Stimulated activated CD8-positive, alpha-beta memory T cell treated with anti-CD3 and anti-CD28 coated beads, Interleukin-15, amount 100 ng/mL, for 24 hours (primary cell): ENCODE data around the gene OTOA.
A peak's percentile ranks its signal among the peaks of the same experiment; 100 is the strongest.
"Not testable (repeated sequence)": the region's sequence is repeated elsewhere in the genome, so short reads cannot be mapped to it uniquely, and the experiment has no call there.

Source experiments
- DNase-seq: peaks from one replicate; pipeline ENCODE4 v3.0.0-alpha.2; 2020; ENCODE audit warnings: low read depth

OTOA gene

DNA sequence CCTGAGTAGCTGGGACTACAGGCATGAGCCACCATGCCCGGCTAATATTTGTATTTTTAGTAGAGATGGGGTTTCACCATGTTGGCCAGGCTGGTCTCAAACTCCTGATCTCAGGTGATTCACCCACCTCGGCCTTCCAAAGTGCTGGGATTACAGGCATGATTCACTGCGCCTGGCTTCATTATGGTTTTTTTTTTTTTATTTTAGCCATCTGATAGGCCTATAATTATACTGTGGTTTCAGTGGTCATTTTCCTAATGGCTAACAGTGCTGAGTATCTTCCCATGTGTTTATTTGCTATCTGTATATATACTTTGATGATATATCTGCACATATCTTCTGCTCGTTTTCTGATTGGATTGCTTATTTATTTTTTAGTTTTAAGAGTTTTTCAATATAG is 10.7 kb downstream of the OTOA start:
- DNase-seq = not testable (repeated sequence)

GRCh38 chr16:21680714-21681113 is 16.9 kb downstream of the OTOA start:
- not testable (repeated sequence) for DNase-seq

DNA sequence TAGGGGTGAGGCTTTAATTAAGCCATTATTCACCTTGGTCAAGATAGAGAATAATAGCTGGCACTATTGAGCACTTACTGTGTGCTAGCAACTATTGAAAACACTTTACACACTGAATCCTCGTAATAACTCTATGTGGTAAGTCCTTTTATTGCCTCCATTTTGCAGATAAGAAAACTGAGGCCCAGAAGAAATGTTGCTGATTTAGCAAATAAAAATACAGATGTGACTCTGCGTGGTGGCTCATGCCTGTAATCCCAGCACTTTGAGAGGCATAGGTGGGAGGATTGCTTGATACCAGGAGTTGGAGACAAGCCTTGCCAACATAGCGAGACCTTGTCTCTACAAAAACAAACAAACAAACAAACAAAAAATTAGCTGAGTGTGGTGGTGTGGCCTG is 19.4 kb downstream of the OTOA start:
- no peak for DNase-seq

DNA sequence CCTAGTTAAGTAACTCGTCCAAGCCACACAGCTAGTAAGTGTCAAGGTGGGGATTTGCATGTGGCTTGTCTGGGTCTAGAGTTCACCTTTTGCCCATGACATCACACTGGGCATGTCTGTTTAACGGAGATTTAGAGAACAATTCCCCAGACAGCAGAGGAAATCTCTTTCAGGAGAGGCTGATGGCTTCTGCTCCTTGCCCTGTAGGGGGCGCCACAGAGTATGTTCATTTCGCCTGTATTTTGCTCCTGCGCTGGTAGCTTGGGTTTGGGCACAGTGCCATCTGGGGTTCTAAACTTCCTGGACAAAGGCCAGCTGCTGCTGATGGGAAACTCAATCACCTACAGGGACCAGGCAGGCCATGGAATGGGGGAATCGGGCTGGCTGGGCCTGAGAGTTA is 20.4 kb downstream of the OTOA start:
- DNase-seq = peak; percentile 16

- DNase-seq = no peak
Measured at GRCh38 chr16:21685034-21685455, 21.3 kb downstream of the OTOA start.

- DNase-seq = no peak
Measured at GRCh38 chr16:21689107-21689506, 25.3 kb downstream of the OTOA start.

DNA sequence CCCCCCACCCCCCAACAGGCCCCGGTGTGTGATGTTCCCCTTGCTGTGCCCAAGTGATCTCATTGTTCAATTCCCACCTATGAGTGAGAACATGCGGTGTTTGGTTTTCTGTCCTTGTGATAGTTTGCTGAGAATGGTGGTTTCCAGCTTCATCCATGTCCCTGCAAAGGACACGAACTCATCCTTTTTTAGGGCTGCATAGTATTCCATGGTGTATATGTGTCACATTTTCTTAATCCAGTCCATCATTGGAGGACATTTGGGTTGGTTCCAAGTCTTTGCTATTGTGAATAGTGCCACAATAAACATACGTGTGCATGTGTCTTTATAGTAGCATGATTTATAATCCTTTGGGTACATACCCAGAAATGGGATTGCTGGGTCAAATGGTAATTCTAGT is 27.2 kb downstream of the OTOA start:
- not testable (repeated sequence) for DNase-seq

- no peak for DNase-seq
Measured at GRCh38 chr16:21694609-21695008, 30.8 kb downstream of the OTOA start.

DNA sequence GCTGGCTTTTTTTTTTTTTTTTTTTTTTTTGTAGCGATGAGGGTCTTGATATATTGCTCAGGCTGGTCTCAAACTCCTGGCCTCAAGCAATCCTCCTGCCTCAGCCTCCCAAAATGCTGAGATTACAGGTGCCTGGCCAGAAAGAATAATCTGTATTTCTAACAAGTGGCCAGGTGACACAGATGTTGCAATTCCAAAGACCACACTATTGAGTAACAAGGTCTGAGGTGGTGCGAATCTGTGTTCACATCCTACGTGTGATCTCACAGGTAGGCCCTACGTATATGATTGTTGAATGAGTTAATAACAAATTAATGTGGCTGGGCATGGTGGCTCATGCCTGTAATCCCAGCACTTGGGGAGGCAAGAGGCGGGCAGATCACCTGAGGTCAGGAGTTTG is 33.3 kb downstream of the OTOA start:
- DNase-seq = no peak

GRCh38 chr16:21698169-21699032 is 34.6 kb downstream of the OTOA start:
- no peak for DNase-seq

DNA sequence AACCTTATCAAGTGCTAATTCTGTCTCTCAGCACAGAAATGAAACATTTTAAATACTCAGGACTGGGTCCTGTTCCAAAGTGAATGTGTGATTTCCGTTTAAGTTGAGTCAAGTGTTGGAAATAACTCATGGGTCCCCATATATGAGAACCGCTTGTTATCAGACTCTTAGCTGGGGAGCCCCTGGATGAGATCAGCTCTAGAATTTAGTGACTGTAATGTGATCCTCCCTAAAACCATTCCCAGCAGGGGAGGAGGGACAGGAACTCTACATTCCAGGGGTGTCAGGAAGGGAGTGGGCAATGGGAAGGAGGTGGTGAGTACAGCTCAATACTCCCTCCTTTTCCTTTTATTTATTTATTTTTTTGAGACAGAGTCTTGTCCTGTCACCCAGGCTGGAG is 37.5 kb downstream of the OTOA start:
- DNase-seq = no peak

- no peak for DNase-seq
Measured at GRCh38 chr16:21702276-21702675, 38.5 kb downstream of the OTOA start.

GRCh38 chr16:21703156-21703555 is 39.4 kb downstream of the OTOA start:
- no peak for DNase-seq

DNA sequence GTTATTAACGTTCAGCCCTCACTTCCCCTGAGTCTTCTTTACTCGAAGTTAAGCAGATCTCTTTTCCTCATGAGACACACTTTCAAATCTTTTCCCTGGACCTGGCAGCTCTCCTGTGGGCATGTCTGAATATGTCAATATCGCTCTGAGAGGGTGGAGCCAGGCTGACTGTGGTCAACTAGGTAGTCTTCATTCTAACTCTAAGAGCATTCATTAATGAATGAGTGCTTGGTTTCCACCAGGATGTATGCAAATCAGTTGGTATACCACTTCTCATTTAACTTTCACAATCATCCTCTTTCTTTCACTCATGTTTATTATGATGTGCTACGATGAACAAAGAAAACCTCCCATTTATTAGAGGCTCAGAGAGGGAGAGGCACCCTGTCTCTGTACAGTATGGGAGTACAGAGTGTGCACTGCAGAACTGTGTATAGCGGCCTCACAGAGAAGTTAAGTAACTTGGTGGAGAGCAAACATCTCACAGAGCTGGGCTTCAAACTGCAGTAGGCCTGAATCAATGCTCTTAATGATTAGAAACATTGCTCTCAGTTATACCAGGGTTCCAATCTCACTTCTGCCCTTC is 39.9 kb downstream of the OTOA start:
- DNase-seq = no peak

DNA sequence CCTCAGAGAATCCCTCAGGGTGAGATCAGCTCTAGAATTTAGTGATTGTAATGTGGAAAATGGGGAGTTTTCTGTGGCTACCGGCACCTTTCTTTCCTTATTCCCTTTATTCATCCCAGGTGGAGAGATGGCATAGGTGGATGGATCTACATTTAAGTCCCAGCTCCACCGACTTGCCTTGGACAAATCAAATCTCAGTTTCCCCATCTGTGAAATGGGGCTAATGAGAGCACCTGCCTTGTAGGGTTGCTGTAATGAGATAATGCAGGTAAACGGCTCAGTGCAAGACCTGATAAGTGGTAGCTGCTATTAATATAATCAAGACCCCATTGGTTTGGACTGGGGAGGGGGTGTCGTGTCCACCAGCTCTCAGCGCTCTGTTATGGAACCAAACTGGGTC is 40.5 kb downstream of the OTOA start:
- no peak for DNase-seq

- DNase-seq = no peak
Measured at GRCh38 chr16:21704733-21705132, 41.0 kb downstream of the OTOA start.

GRCh38 chr16:21708533-21709115 is 44.9 kb downstream of the OTOA start:
- peak; percentile 59 for DNase-seq

DNA sequence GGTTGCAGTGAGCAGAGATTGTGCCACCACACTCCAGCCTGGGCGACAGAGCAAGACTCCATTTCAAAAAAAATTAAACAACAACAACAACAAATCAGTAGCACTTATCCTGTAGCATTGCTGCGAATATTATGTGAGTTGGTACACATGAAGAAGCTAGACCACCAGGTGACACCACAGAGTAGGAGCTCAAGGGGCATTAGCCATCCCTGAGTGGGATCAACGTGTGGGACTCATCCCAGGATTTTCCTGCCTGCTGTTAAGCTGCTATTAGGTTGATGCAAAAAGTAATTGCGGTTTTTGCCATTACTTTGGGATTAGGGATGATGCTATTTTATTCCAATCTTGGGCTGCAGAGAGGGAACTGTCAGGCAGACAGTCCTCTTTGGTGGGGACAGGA is 47.2 kb downstream of the OTOA start:
- no peak for DNase-seq

GRCh38 chr16:21713549-21714368 is 50.0 kb downstream of the OTOA start:
- no peak for DNase-seq

- DNase-seq = not testable (repeated sequence)
Measured at GRCh38 chr16:21714369-21714618, 50.5 kb downstream of the OTOA start.

GRCh38 chr16:21717608-21718007 is 53.8 kb downstream of the OTOA start:
- no peak for DNase-seq

DNA sequence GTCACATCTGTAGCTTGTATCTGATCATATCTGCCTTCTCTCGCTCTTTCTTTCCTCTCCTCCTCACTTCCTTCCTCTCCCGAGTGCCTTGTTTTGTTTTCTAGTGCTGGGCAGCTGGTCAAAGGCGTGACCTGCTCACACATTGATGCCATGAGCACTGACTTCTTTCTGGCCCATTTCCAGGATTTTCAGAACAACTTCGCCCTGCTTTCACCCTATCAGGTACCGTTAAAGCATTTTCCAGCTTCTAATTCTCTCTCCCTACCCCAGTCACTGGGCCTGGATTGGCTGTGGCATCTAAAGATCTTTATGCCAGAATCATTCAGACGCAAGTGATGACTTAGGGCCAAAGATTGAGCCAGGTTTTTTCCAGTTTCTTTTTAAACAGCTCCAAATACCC is 55.5 kb downstream of the OTOA start:
- no peak for DNase-seq

DNA sequence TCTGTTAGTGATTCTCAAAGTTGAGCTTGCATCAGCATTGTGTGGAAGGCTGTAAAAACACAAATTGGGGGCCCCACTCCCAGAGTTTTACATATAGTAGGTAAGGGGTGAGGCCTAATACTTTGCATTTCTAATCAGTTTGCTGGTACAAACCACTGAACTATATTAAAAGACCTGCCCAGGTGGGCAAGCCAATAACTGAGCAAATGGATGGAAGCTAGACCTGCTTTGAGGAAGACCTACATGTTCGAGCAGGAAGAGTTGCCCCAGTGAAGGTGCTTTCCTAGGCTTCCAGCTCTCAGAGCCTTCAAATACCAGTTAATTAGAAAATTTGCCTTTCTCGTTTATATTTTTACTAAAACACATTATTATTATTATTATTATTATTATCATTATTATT is 56.8 kb downstream of the OTOA start:
- no peak for DNase-seq
